GM12892 (cell line): Measurements from ENCODE around the gene TRAPPC10.

Experiments used
- POLR2A ChIP-seq: IDR thresholded peaks from 2 replicates; pipeline ENCODE4 v1.6.1; 2011; ENCODE audit warnings: low read depth, low read length, control low read depth
- POLR2AphosphoS5 ChIP-seq: IDR thresholded peaks from 2 replicates; pipeline ENCODE4 v1.6.1; 2011; ENCODE audit warnings: low read depth, low read length, control low read depth

GRCh38 chr21:44084496-44085241 is 72.6 kb downstream of the TRAPPC10 start:
- no peak for TF ChIP-seq POLR2AphosphoS5
- no peak for TF ChIP-seq POLR2A
